Gastrocnemius medialis (tissue), 4 donors: ENCODE results near the gene TBL1XR1. TPM values are rescaled to one million over a fixed set of nuclear protein-coding genes. Genes with fewer than 3 reads are reported as not detected.

Source experiments
- ATAC-seq, 2 donors: fragments of 150-250 bp; one replicate each; pipeline ENCODE4 v1.9.1; 2016
- DNase-seq, 2 donors: peaks; one replicate each; pipeline ENCODE4 v3.0.0-alpha.2; 2019
- H3K27ac ChIP-seq, 4 donors: fragments of 200-600 bp; sonication (generic); 1 replicate in 1 of 4; 2 replicates in 3 of 4; pipeline ENCODE4 v1.5.1; 2016 to 2018; ENCODE audit warnings: mild to moderate bottlenecking in 2 of 4, moderate library complexity in 1 of 4
- H3K27me3 ChIP-seq, 3 donors: fragments of 200-600 bp; sonication (generic) in 2 of 3; 1 replicate in 1 of 3; 2 replicates in 2 of 3; pipeline versions ENCODE4 v1.5.1 to v1.6.0; 2016 to 2019; ENCODE audit warnings: mild to moderate bottlenecking in 1 of 3, moderate library complexity in 1 of 3
- H3K36me3 ChIP-seq, 2 donors: fragments of 200-600 bp; sonication (generic) in 1 of 2; one replicate each; pipeline ENCODE4 v1.5.1; 2017 to 2018
- H3K4me1 ChIP-seq, 2 donors: fragments of 200-600 bp; sonication (generic) in 1 of 2; one replicate each; pipeline ENCODE4 v1.5.1; 2016 to 2017; ENCODE audit warnings: mild to moderate bottlenecking in 2 of 2
- H3K4me3 ChIP-seq, 4 donors: fragments of 200-600 bp; sonication (generic) in 3 of 4; 1 replicate in 1 of 4; 2 replicates in 3 of 4; pipeline ENCODE4 v1.5.1; 2016 to 2019; ENCODE audit warnings: mild to moderate bottlenecking in 2 of 4
- H3K9me3 ChIP-seq, 3 donors: fragments of 200-600 bp; sonication (generic) in 2 of 3; 1 replicate in 1 of 3; 2 replicates in 2 of 3; pipeline ENCODE4 v1.5.1; 2016 to 2019
- POLR2A ChIP-seq, 2 donors: fragments of 450-650 bp; IDR thresholded peaks; one replicate each; pipeline ENCODE4 v1.6.1; 2017; ENCODE audit warnings: antibody characterized with exemption in 2 of 2, mild to moderate bottlenecking in 2 of 2, moderate library complexity in 2 of 2
- in situ Hi-C, 4 donors: fragments of 200-750 bp; cut with MboI; loops; one replicate each; pipeline versions ENCODE4 v1.15.0 to v1.8.0; 2017; ENCODE audit warnings: low sequenced_read_pairs in 4 of 4
- intact Hi-C: fragments of 100-400 bp; cut with DNase I; formaldehyde crosslinking; loops from one replicate; pipeline ENCODE4 v1.15.1; 2023; ENCODE audit warnings: low total_unique reads
- total RNA-seq, 4 donors: library from RNA; depleted of rRNA; stranded (reverse); fragments of >200 nt; gene quantifications; one replicate each; pipeline versions ENCODE4 v1.1.0 to v1.2.3, GENCODE V29; 2016
- TF ChIP-seq, protein P1 (sequence below), 5 experiments: fragments of 450-650 bp in 3 of 5; fragments of 200-600 bp in 2 of 5; sonication (generic) in 2 of 5; IDR thresholded peaks in 4 of 5; conservative IDR thresholded peaks in 1 of 5; 1 replicate in 4 of 5; 2 replicates in 1 of 5; pipeline ENCODE4 v1.5.1; 2016 to 2019; ENCODE audit warnings: antibody characterized with exemption in 5 of 5, mild to moderate bottlenecking in 3 of 5, moderate library complexity in 3 of 5

TBL1XR1 gene
- total RNA-seq, 4 donors from 2014 or later, result 35.9 to 77.8 (median 49.2) TPM

DNA sequence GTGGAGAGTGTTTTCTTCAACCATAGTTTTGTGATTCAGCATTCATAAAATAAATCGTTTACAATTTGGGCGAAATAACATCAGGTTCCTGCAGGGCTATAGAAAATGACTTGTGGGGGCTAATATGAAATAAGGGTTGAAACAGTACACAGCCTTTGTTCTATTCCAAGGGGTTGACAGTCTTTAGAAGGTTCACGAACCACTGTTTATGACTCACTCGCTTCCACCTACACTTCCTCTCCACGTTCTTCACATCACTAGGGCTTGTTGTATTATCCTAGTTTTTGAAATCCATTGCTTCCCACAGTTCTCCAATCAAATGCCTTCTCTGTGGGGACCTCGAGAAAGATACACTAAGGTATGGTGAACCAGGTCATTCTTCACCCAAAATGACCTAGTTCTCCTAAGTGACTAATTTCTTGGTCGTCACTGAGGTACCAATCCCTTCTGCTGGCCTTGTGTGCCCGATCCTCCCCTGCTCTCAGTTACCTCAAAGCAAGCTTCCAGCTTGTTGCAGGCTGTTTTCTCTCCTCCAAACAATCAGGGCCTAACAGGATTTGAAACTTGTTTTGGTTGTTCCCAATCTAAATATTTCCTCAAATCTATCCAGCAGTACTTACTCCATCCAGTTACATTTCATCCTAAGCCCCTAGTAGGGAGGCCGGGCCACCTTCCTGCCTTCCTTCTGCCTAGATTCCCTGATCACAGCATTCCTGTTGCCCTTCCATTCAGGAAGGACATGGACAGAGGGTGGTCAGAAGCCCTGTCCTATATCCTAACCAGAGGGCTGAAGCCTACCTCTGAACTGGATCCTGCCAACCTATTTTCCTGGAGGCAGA is 23.1 kb upstream of the TBL1XR1 start:
- Histone ChIP-seq H3K4me3 (no peak overlapping the region), H3K27me3 (no peaks in the 10 kb centered on the region), H3K27ac (no peak overlapping the region), H3K36me3 (no peaks in the 10 kb centered on the region), H3K4me1 (no peaks in the 10 kb centered on the region), H3K9me3 (no peaks in the 10 kb centered on the region)
- in situ Hi-C loops (no loop called here), intact Hi-C loops (no loop called here)
- ATAC-seq (no peak), DNase-seq (no peak)
- TF ChIP-seq, protein P1, sequence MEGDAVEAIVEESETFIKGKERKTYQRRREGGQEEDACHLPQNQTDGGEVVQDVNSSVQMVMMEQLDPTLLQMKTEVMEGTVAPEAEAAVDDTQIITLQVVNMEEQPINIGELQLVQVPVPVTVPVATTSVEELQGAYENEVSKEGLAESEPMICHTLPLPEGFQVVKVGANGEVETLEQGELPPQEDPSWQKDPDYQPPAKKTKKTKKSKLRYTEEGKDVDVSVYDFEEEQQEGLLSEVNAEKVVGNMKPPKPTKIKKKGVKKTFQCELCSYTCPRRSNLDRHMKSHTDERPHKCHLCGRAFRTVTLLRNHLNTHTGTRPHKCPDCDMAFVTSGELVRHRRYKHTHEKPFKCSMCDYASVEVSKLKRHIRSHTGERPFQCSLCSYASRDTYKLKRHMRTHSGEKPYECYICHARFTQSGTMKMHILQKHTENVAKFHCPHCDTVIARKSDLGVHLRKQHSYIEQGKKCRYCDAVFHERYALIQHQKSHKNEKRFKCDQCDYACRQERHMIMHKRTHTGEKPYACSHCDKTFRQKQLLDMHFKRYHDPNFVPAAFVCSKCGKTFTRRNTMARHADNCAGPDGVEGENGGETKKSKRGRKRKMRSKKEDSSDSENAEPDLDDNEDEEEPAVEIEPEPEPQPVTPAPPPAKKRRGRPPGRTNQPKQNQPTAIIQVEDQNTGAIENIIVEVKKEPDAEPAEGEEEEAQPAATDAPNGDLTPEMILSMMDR (IDR thresholded peaks at IDR 0.05 in 4 of 5, conservative IDR thresholded peaks at IDR 0.05 in 1 of 5), result no peak
- TF ChIP-seq POLR2A (IDR thresholded peaks at IDR 0.05), result no peak

DNA sequence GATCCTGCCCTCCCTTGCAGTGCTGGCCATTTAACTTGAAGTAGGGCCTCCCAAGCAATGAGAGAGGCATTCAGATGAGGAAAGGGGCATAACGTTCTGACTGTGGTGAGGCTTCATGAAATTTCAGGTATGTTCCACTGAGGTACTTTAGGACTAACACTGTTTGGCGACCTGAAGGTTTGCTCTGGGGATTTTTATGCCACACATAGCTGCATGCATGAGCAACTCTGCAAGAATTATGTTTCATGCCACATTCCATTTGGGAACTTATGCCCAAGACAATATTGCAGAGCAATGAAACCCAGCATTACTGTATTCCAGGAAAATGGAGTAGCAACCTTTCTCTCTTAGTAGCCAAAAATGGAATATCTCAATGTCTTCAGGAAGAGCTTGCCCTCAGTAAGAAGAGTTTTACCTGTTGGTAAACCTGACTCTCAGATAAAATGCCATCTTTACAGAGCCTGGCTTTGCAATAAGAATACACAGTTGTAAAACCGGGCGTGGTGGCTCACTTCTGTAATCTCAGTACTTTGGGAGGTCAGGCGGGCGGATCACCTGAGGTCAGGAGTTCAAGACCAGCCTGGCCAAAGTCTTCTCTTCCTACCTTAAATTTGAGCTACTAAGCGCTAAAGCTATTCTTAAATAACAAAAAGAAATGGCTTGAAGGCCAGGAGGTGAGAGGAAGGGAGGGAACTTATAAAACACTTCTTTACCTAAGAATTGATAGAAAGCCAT is 16.7 kb upstream of the TBL1XR1 start:
- ATAC-seq (no peak), DNase-seq (no peak)
- Histone ChIP-seq H3K4me3 (no peak overlapping the region), H3K27me3 (no peaks in the 10 kb centered on the region), H3K27ac (no peak overlapping the region), H3K4me1 (no peaks in the 10 kb centered on the region), H3K36me3 (no peaks in the 10 kb centered on the region), H3K9me3 (no peaks in the 10 kb centered on the region)
- intact Hi-C loops, result no loop called here
- TF ChIP-seq, protein P1 (IDR thresholded peaks at IDR 0.05 in 4 of 5, conservative IDR thresholded peaks at IDR 0.05 in 1 of 5), result no peak
- no peak for TF ChIP-seq POLR2A (IDR thresholded peaks at IDR 0.05)
- in situ Hi-C loops, result loop anchor here in 1 of 4 donors (10.0 kb wide), 1 partner anchor 71 kb away; no protein-coding TSS in a partner anchor

DNA sequence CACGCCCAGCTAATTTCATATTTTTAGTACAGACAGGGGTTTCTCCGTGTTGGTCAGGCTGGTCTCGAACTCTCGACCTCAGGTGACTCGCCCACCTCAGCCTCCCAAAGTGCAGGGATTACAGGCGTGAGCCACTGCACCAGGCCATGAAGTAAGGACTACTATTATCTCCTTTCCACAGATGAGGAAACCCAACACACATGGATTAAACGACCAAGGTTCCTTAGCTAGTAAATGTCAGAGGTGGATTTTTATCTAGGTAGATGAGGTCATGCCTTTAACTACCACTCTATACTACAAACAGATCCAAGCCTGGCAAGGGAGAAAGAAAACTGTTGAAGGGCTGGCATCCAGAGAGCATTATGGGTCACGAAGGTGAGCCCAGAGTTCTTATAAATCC is 15.5 kb upstream of the TBL1XR1 start:
- no peaks in the 10 kb centered on the region for H3K27me3 ChIP-seq
- ATAC-seq, result no peak
- H3K4me3 ChIP-seq, result no peak overlapping the region
- H3K9me3 ChIP-seq, result no peaks in the 10 kb centered on the region
- in situ Hi-C loops (loop anchor here in 1 of 4 donors (10.0 kb wide), 1 partner anchor 72 kb away; no protein-coding TSS in a partner anchor), intact Hi-C loops (no loop called here)
- DNase-seq, result no peak
- no peaks in the 10 kb centered on the region for H3K36me3 ChIP-seq
- H3K27ac ChIP-seq, result no peak overlapping the region
- no peaks in the 10 kb centered on the region for H3K4me1 ChIP-seq
- no peak for TF ChIP-seq POLR2A (IDR thresholded peaks at IDR 0.05)
- TF ChIP-seq, protein P1 (IDR thresholded peaks at IDR 0.05 in 4 of 5, conservative IDR thresholded peaks at IDR 0.05 in 1 of 5), result no peak

DNA sequence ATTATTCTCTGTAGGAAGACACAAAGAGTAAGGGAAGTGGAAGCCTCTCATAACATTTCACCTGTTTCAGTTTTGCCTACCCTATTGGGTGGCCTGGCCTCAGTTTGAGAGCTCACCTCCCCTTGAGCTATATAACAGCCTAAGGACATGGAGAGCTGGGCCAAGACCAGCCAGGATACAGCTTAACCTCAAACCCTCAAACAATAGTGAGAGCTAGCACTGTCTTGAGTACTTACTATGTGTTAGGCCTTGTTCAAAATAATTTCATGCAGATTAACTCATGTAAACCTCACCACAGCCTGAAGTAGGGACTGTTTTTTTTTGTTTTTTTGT is 15.0 kb upstream of the TBL1XR1 start:
- Histone ChIP-seq H3K27me3 (no peaks in the 10 kb centered on the region), H3K9me3 (no peaks in the 10 kb centered on the region), H3K36me3 (no peaks in the 10 kb centered on the region), H3K4me1 (no peaks in the 10 kb centered on the region), H3K4me3 (no peak overlapping the region), H3K27ac (no peak overlapping the region)
- TF ChIP-seq, protein P1 (IDR thresholded peaks at IDR 0.05 in 4 of 5, conservative IDR thresholded peaks at IDR 0.05 in 1 of 5), result no peak
- ATAC-seq (no peak), DNase-seq (no peak)
- in situ Hi-C loops (loop anchor here in 1 of 4 donors (10.0 kb wide), 1 partner anchor 73 kb away; no protein-coding TSS in a partner anchor), intact Hi-C loops (no loop called here)
